Measurements from ENCODE around the gene DNLZ. TPM values are rescaled to one million over a fixed set of nuclear protein-coding genes. Genes with fewer than 3 reads are reported as not detected.

The DNLZ gene
- total and polyA plus RNA-seq, 2 of the 4 experiments (the other 2 are of a cell fraction): 2.0 to 11.4 TPM

DNA sequence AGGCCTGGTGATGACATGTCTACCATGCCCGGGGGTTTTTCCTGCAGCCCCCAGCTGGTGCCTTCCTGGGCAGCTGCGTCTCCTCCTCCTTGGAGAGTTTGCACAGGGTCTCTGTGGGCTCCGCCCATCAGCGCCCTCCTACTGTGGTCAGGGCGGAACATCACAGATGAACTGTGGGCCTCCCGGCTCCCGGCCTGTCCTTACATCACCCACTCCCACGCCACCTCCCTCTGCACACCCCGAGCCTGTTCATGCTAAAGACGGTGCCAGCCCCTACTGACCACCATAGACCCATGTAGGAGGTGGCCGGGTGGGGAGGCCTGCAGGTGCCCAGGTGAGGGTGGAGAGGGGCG, 23.6 kb downstream of the DNLZ start:
- H3K27me3 ChIP-seq (ENCODE audit: control insufficient read depth, insufficient read depth, low read length): no peaks in the 10 kb centered on the region
- in situ Hi-C loops (cut with MboI; ENCODE audit: low sequenced_read_pairs): no loop called here
- H3K27ac ChIP-seq (ENCODE audit: insufficient read depth, low read length): no peak overlapping the region
- TF ChIP-seq CHD1 (IDR thresholded peaks at IDR 0.05; ENCODE audit: low read depth, low read length) (no peak), FOS (IDR thresholded peaks at IDR 0.05; ENCODE audit: low read depth, low read length) (no peak), MAZ (IDR thresholded peaks at IDR 0.05; ENCODE audit: borderline replicate concordance, low read depth, low read length) (no peak), BHLHE40 (IDR thresholded peaks at IDR 0.05; ENCODE audit: low read depth, low read length) (no peak), RFX5 (IDR thresholded peaks at IDR 0.05; ENCODE audit: low read depth, low read length) (no peak)
- TF ChIP-seq, protein P1, sequence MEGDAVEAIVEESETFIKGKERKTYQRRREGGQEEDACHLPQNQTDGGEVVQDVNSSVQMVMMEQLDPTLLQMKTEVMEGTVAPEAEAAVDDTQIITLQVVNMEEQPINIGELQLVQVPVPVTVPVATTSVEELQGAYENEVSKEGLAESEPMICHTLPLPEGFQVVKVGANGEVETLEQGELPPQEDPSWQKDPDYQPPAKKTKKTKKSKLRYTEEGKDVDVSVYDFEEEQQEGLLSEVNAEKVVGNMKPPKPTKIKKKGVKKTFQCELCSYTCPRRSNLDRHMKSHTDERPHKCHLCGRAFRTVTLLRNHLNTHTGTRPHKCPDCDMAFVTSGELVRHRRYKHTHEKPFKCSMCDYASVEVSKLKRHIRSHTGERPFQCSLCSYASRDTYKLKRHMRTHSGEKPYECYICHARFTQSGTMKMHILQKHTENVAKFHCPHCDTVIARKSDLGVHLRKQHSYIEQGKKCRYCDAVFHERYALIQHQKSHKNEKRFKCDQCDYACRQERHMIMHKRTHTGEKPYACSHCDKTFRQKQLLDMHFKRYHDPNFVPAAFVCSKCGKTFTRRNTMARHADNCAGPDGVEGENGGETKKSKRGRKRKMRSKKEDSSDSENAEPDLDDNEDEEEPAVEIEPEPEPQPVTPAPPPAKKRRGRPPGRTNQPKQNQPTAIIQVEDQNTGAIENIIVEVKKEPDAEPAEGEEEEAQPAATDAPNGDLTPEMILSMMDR (conservative IDR thresholded peaks at IDR 0.05; ENCODE audit: low read depth, low read length): no peak
- no peak overlapping the region for H3K4ac ChIP-seq (ENCODE audit: low read depth, low read length)
- H2AFZ ChIP-seq (replicated peaks; ENCODE audit: low read length, poor library complexity): no peak overlapping the region
- no peak overlapping the region for H2BK20ac ChIP-seq (ENCODE audit: low read depth, low read length)
- no peak overlapping the region for H3K4me3 ChIP-seq (ENCODE audit: insufficient read depth, low read depth, low read length)
- no peak overlapping the region for H4K91ac ChIP-seq (ENCODE audit: insufficient read depth, low read depth, low read length)
- no peak overlapping the region for H2BK15ac ChIP-seq (ENCODE audit: low read depth, low read length)
- no peak overlapping the region for H3K56ac ChIP-seq (ENCODE audit: extremely low read depth, insufficient read depth, low read length)
- H2BK5ac ChIP-seq (ENCODE audit: low read depth, low read length, poor library complexity, severe bottlenecking): no peak overlapping the region
- WGBS, 2 experiments (ENCODE audit: extremely low coverage in 2 of 2, insufficient read length in 1 of 2): 71% methylated on average over 2 of the region's 12 CpGs; no CpG with 5 or more reads in 1 of the 2 experiments
- no peak overlapping the region for H2BK120ac ChIP-seq (ENCODE audit: low read depth, low read length)
- no peak overlapping the region for H3K4me2 ChIP-seq (ENCODE audit: low read depth, low read length)
- peaks cover 80% of the 10 kb centered on the region for H3K36me3 ChIP-seq (ENCODE audit: control insufficient read depth, insufficient read depth, low read length)
- H3K9me1 ChIP-seq (ENCODE audit: insufficient read depth, low read length): peaks cover 7% of the 10 kb centered on the region
- H3K23ac ChIP-seq (ENCODE audit: low read depth, low read length): no peak overlapping the region
- ATAC-seq (ENCODE audit: low read depth) (no peak), DNase-seq (no peak)
- no peaks in the 10 kb centered on the region for H3K9me3 ChIP-seq (ENCODE audit: control insufficient read depth, insufficient read depth, low read length)
- intact Hi-C loops (cut with micrococcal nuclease): loop anchor here (1.0 kb wide), 1 partner anchor 28 kb away; no protein-coding TSS in a partner anchor
- ChIA-PET POLR2A (ENCODE audit: unreplicated experiment) (no interaction called here), CTCF (no interaction called here)
- peaks cover 78% of the 10 kb centered on the region for H4K20me1 ChIP-seq (ENCODE audit: insufficient read depth, low read length)
- H2AK9ac ChIP-seq (replicated peaks; ENCODE audit: low read depth, low read length, poor library complexity): no peak overlapping the region
- H3K79me1 ChIP-seq (ENCODE audit: low read depth in 1 of 2, low read length in 2 of 2): peaks cover 16 to 75% of the 10 kb centered on the region in 2 experiments
- dilution Hi-C loops (cut with HindIII; ENCODE audit: low sequenced_read_pairs, unreplicated experiment): no loop called here
- no TSS peak for BruUV-seq (replicated peaks)
- H4K5ac ChIP-seq (ENCODE audit: low read depth, low read length): no peak overlapping the region
- H4K8ac ChIP-seq (ENCODE audit: low read depth in 2 of 2, low read length in 2 of 2): no peak overlapping the region
- H3K18ac ChIP-seq (ENCODE audit: low read depth, low read length): no peak overlapping the region
- H3K9ac ChIP-seq (ENCODE audit: low read depth, low read length): no peak overlapping the region
- H2AK5ac ChIP-seq (ENCODE audit: low read depth, low read length): no peak overlapping the region
- H3K4me1 ChIP-seq (ENCODE audit: control insufficient read depth, insufficient read depth, low read length): peaks cover 21% of the 10 kb centered on the region
- H3K14ac ChIP-seq (replicated peaks; ENCODE audit: low read depth, low read length): no peak overlapping the region
